HG03469 (cell line): ENCODE data around the gene NUP210.

ENCODE experiments used
- ATAC-seq: cut with Tn5 transposase; IDR thresholded peaks from one replicate; pipeline ENCODE4 v1.9.1; 2021; ENCODE audit warnings: mild to moderate bottlenecking, moderate library complexity, moderate number of reproducible peaks; ENCODE audit not compliant: unreplicated experiment

The NUP210 gene

GRCh38 chr3:13277860-13278531, 142.1 kb downstream of the NUP210 start:
- no peak for ATAC-seq

- no peak for ATAC-seq
Measured at GRCh38 chr3:13277196-13277813, 142.8 kb downstream of the NUP210 start.

- no peak for ATAC-seq
Measured at GRCh38 chr3:13276438-13277195, 143.5 kb downstream of the NUP210 start.

DNA sequence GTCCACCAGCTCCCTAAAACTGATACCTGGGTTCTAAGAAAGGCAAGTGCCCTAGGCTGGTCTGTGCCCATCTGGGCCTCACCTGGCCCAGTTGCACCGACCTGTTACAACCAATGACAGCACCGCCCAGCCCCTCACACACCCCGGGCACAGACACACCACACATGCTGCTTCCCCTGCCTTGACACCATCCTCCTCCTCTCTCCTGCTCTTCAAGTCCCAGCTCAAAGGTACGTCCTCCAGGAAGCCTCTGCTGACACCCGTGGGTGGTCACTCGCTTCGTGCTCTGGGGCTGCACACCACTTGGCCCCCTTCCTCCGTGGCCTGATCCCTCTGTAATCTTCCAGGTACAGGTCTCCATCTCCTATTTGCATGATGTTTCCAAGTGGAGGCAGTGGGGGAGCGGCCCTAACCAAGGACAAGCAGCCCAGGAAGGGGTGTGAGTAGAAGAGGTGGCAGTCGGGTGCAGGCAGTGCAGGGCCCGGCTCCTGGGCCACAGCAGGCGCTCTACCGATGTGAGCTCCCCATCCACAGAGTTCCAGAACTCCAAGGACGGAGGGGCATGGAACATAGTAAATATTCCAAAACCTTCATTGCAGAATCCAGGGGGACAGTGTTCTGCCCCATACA, 144.6 kb downstream of the NUP210 start:
- ATAC-seq: no peak

- ATAC-seq: no peak
Measured at GRCh38 chr3:13274551-13275332, 145.4 kb downstream of the NUP210 start.

DNA sequence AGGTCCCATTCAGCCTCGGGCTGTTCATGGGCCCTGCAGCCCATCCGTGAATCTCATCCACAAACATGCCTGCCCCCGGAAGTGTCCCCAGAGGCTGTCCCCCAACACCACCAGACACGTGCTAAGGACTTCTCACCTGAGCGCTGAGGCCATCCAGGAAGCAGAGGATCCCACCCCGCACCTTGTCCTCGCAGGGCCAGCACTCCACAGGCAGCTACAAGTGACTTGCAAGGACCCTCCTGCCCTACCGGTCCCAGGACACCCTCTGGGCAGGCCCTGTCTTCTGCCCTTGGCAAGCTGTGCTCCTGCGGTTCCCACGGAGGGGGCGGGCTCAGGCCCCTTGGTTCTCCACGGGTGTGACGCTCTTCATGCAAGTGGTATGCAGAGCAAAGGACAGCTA, 146.0 kb downstream of the NUP210 start:
- ATAC-seq: no peak

DNA sequence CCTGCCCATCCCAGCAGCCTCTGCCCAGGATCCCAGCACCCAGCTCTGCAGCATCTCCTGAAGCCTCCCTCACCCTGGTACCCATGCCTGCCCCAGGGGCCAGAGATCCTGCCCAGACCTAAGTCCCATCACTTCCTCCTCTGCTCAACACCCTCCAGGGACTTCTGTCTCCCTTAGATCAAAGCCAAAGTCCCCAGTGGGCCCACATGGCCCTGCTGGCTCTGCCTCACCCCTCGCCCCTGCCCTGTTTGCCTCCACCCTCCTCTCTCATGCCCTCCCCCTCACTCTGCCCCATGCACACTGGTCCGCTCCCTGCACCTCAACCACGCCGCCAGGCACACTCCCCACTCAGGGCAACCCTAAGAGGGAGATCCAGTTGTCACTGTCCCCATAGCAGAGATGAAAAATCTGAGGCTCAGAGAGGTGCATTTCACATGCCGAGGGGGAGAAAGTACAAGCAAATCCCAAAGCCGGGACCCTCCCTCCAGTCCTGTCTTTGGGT, 146.5 kb downstream of the NUP210 start:
- ATAC-seq: no peak

DNA sequence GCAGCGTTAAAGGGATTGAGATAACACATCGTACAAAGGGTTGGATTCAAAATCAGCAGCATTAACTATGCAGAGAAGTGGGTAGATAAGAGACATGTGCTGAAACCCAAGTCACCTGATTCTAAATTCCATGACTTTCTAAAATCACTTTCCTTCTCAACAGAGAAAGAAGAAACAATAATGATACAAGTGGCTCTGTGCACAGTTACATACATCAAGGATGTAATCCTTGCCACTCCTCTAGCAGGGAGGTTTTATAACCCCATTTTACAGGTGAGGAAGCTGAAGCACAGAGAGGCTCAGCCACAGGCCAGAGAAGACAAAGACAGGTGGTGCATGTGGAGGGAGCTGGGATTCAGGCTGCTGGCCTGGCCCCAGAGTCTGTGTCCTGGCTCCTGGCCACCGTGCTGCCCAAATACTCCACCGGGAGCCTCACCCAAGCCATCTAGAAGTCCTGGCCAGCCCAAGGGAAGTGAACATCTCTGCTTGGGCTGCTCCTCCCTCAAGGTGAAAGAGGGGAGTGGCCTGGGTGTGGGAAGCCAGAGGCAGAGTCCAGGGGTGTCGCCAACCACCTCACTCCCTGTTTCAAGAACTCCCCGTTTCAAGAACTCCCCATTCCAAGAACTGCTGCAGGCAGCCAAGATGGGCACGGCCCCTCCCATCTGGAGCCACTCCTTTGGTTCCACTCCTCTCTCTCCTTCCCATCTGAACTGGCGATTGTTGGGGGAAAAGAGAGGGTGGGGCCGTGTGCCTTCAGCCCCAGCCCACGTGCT, 147.1 kb downstream of the NUP210 start:
- no peak for ATAC-seq

DNA sequence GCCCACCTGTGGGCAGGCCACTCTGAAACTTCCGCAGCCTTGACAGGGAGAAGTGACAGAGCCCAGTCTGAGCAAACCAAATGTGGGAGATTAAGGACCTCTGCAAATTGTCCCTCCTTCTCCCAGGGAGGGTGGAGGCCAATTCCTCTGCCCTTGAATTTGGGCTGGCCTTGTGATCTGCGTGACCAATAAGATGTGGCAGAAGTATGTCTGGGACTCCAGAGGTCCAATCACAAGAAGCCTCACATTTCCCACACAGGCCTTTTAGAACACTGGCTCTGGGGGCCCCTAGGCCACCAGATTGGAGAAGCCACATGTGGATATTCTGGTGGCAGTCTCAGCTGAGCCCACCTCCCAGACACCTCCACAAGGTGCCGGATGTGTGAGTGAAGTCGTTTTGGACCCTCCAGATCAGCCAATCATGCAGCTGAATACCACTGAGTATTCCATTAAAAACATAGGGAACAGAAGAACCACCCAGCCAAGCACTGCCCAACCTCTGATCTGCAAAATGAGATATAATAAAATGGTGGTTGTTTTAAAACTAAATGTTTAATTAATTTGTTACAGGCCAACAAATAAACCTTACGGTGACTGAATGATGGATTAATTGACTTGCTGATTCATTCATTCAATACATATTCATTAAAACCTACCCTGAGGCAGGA, 150.3 kb downstream of the NUP210 start:
- ATAC-seq: no peak

- no peak for ATAC-seq
Measured at GRCh38 chr3:13268961-13269441, 151.1 kb downstream of the NUP210 start.

GRCh38 chr3:13268120-13268519, 152.0 kb downstream of the NUP210 start:
- no peak for ATAC-seq

DNA sequence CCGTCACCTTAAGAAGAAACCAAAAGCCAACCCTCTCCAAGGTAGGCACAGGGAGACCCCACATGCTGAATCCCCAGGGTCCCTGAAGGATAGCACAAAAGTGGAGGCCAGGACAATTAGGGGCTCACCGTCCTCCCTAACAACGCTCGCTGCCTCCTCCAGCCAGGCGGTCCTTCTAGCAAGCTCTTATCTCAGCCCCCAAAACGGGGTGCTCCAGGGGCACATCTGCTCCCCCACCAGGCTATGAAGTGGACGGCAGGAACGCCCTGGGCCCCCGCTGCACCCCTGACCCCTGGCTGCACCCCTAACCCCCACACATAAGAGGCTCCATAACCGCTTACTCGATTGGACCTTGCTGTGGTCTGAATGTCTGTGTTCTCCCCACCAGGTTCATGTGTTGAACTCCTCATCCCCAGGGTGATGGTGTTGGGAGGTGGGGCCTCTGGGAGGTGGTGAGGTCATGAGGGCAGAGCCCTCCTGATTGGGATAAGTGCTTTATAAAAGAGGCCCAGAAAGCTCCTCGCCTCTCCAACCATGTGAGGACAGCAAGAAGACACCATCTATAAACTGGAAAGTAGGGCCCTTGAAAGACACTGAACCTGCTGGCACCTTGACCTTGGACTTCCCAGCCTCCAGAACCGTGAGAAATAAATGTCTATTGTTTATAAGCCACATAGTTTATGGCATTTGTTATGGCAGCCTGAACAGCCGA, 153.3 kb downstream of the NUP210 start:
- no peak for ATAC-seq
